GM23338 (cell line): ENCODE results near the gene EFCAB6. TPM values are rescaled to one million over a fixed set of nuclear protein-coding genes. Genes with fewer than 3 reads are reported as not detected.

Experiments used
- ATAC-seq: fragments of 200-7000 bp; cut with Tn5 transposase; 3 replicates; pipeline ENCODE4 v1.9.1; 2020
- DNase-seq: peaks from one replicate; pipeline ENCODE4 v3.0.0-alpha.2; 2015; ENCODE audit warnings: low spot score
- H2AFZ ChIP-seq: fragments of 200-600 bp; sonication (generic); 2 replicates; pipeline ENCODE4 v1.8.0; 2016; ENCODE audit warnings: antibody characterized with exemption, mild to moderate bottlenecking, moderate library complexity
- H3F3A ChIP-seq: fragments of 200-600 bp; sonication (generic); replicated peaks from 2 replicates; pipeline ENCODE4 v1.8.0; 2017; ENCODE audit warnings: antibody characterized with exemption, mixed run types, low read depth
- H3K27ac ChIP-seq: fragments of 200-600 bp; sonication (generic); 2 replicates; pipeline ENCODE4 v1.6.1; 2016; ENCODE audit warnings: low read depth
- H3K27me3 ChIP-seq: fragments of 200-600 bp; sonication (generic); 2 replicates; pipeline ENCODE4 v1.8.0; 2016; ENCODE audit warnings: mild to moderate bottlenecking, mixed run types, moderate library complexity; ENCODE audit not compliant: insufficient read depth
- H3K36me3 ChIP-seq: fragments of 200-600 bp; sonication (generic); 2 replicates; pipeline ENCODE4 v1.8.0; 2016; ENCODE audit warnings: mild to moderate bottlenecking; ENCODE audit not compliant: insufficient read depth
- H3K4me1 ChIP-seq: fragments of 200-600 bp; sonication (generic); 2 replicates; pipeline ENCODE4 v1.8.0; 2016; ENCODE audit warnings: mild to moderate bottlenecking, moderate library complexity; ENCODE audit not compliant: insufficient read depth
- H3K4me2 ChIP-seq: fragments of 200-600 bp; sonication (generic); 2 replicates; pipeline ENCODE4 v1.7.1; 2017; ENCODE audit warnings: mixed run types
- H3K4me3 ChIP-seq: fragments of 200-600 bp; sonication (generic); 2 replicates; pipeline ENCODE4 v1.6.1; 2016; ENCODE audit warnings: mixed run types
- H3K79me2 ChIP-seq: fragments of 200-600 bp; sonication (generic); replicated peaks from 2 replicates; pipeline ENCODE4 v1.8.0; 2017; ENCODE audit warnings: mild to moderate bottlenecking; ENCODE audit not compliant: insufficient read depth
- H3K9me2 ChIP-seq: fragments of 200-600 bp; sonication (generic); 2 replicates; pipeline ENCODE4 v1.8.0; 2017; ENCODE audit not compliant: insufficient read depth
- H4K20me1 ChIP-seq: fragments of 200-600 bp; sonication (generic); replicated peaks from 2 replicates; pipeline ENCODE4 v1.8.0; 2017; ENCODE audit warnings: mild to moderate bottlenecking; ENCODE audit not compliant: insufficient read depth
- H3K27ac Mint-ChIP-seq: 2 replicates; pipeline ENCODE4 v1.8.0; 2020; ENCODE audit warnings: inconsistent platforms, mild to moderate bottlenecking, moderate library complexity, mixed read lengths
- H3K27me3 Mint-ChIP-seq: 3 replicates; pipeline ENCODE4 v1.8.0; 2022; ENCODE audit warnings: low read depth, mild to moderate bottlenecking, moderate library complexity, mixed read lengths, inconsistent platforms; ENCODE audit not compliant: insufficient read depth, poor library complexity
- H3K36me3 Mint-ChIP-seq: 3 replicates; pipeline ENCODE4 v1.8.0; 2021; ENCODE audit warnings: low read depth, mild to moderate bottlenecking, inconsistent platforms, moderate library complexity, mixed read lengths
- H3K4me1 Mint-ChIP-seq: 3 replicates; pipeline ENCODE4 v1.8.0; 2020; ENCODE audit warnings: mild to moderate bottlenecking, inconsistent platforms, mixed read lengths
- H3K4me3 Mint-ChIP-seq: 3 replicates; pipeline ENCODE4 v1.8.0; 2021; ENCODE audit warnings: moderate library complexity, mild to moderate bottlenecking, inconsistent platforms, mixed read lengths
- H3K9me3 Mint-ChIP-seq: 3 replicates; pipeline ENCODE4 v1.8.0; 2020; ENCODE audit warnings: moderate library complexity, mild to moderate bottlenecking, inconsistent platforms, mixed read lengths
- EZH2 ChIP-seq: fragments of 200-600 bp; sonication (generic); IDR thresholded peaks from one replicate; pipeline ENCODE4 v1.8.0; 2017; ENCODE audit warnings: antibody characterized with exemption, mild to moderate bottlenecking, low read depth; ENCODE audit not compliant: unreplicated experiment
- JUNB ChIP-seq: IDR thresholded peaks from one replicate; pipeline ENCODE4 v1.6.1; 2016; ENCODE audit warnings: antibody characterized with exemption; ENCODE audit not compliant: unreplicated experiment
- ZNF331 ChIP-seq: fragments of 250-450 bp; sonication (Bioruptor Pico); IDR thresholded peaks from 2 replicates; pipeline ENCODE4 v1.5.0; 2020; ENCODE audit warnings: low read depth, mild to moderate bottlenecking, moderate library complexity
- ZNF462 ChIP-seq: fragments of 250-450 bp; sonication (Bioruptor Pico); IDR thresholded peaks from 2 replicates; pipeline ENCODE4 v1.5.0; 2020; ENCODE audit warnings: mild to moderate bottlenecking, moderate library complexity
- polyA plus RNA-seq: library from polyadenylated mRNA; unstranded; fragments of >200 nt; fragmentation: Nextera tagmentation; extraction: Ambion mirVana; gene quantifications from 2 replicates; pipeline ENCODE4 v1.2.1, GENCODE V29; 2016
- total RNA-seq: library from RNA; depleted of rRNA; stranded (reverse); fragments of >200 nt; shearing (Covaris generic); gene quantifications from 2 replicates; pipeline ENCODE4 v1.2.3, GENCODE V29; 2014

Gene EFCAB6
- total and polyA plus RNA-seq, 2 experiments from 2014 or later: 1.1 to 1.8 TPM

- H3K4me3 Mint-ChIP-seq: no peak overlapping the region
- ATAC-seq (no peak), DNase-seq (no peak)
- H3K27me3 ChIP-seq: no peaks in the 10 kb centered on the region
- no peaks in the 10 kb centered on the region for H3K4me1 Mint-ChIP-seq
- H3K4me2 ChIP-seq: no peak overlapping the region
- no peaks in the 10 kb centered on the region for H3K36me3 ChIP-seq
- H3K79me2 ChIP-seq: no peaks in the 10 kb centered on the region
- peaks cover 3% of the 10 kb centered on the region; the same call in 2 of the 3 replicates for H3K9me3 Mint-ChIP-seq
- H3K36me3 Mint-ChIP-seq: no peaks in the 10 kb centered on the region; the same call in 2 of the 3 replicates
- H2AFZ ChIP-seq: no peak overlapping the region
- no peak overlapping the region for H3K4me3 ChIP-seq
- H3K27ac ChIP-seq: no peak overlapping the region
- no peak overlapping the region for H3K27ac Mint-ChIP-seq
- TF ChIP-seq EZH2 (no peak), ZNF331 (CRISPR knock-in tag) (no peak)
- no peaks in the 10 kb centered on the region for H3F3A ChIP-seq
- H4K20me1 ChIP-seq: no peaks in the 10 kb centered on the region
- peaks cover 2% of the 10 kb centered on the region for H3K27me3 Mint-ChIP-seq
- no peaks in the 10 kb centered on the region; the same call in 1 of the 2 replicates for H3K9me2 ChIP-seq
- H3K4me1 ChIP-seq: no peaks in the 10 kb centered on the region
Measured at GRCh38 chr22:43697894-43698293, 114.2 kb downstream of the EFCAB6 start.

- H3K9me3 Mint-ChIP-seq: no peaks in the 10 kb centered on the region; the same call in 2 of the 3 replicates
- H3K27ac Mint-ChIP-seq: no peak overlapping the region
- Histone ChIP-seq H3K4me1 (no peaks in the 10 kb centered on the region), H3F3A (no peaks in the 10 kb centered on the region), H3K9me2 (no peaks in the 10 kb centered on the region; the same call in 1 of the 2 replicates), H3K27me3 (no peaks in the 10 kb centered on the region), H3K79me2 (no peaks in the 10 kb centered on the region), H3K27ac (no peak overlapping the region), H3K4me3 (no peak overlapping the region), H4K20me1 (no peaks in the 10 kb centered on the region), H3K36me3 (no peaks in the 10 kb centered on the region), H3K4me2 (no peak overlapping the region), H2AFZ (no peak overlapping the region)
- ATAC-seq: no peak
- no peak overlapping the region for H3K4me3 Mint-ChIP-seq
- peaks cover 5% of the 10 kb centered on the region; the same call in 2 of the 3 replicates for H3K4me1 Mint-ChIP-seq
- no peak for TF ChIP-seq ZNF462 (CRISPR knock-in tag)
- TF ChIP-seq JUNB: no peak
- no peak for TF ChIP-seq EZH2
- DNase-seq: no peak
- no peaks in the 10 kb centered on the region for H3K36me3 Mint-ChIP-seq
- peaks cover 2% of the 10 kb centered on the region for H3K27me3 Mint-ChIP-seq
Measured at GRCh38 chr22:43693249-43693648, 118.9 kb downstream of the EFCAB6 start.
